HCT116 (cell line): Measurements from ENCODE around the gene MVK. TPM values are rescaled to one million over a fixed set of nuclear protein-coding genes. Genes with fewer than 3 reads are reported as not detected.

Source experiments
- ATAC-seq: fragments of 200-7000 bp; cut with Tn5 transposase; 2 replicates; pipeline ENCODE4 v1.9.1; 2020; ENCODE audit warnings: mild to moderate bottlenecking, moderate library complexity
- BruUV-seq: library from RNA; stranded (reverse); fragments of 400-500 nt; replicated peaks from 2 replicates; lab custom pipeline; 2021; lab: Mats Ljungman, UMichigan
- CTCF ChIA-PET: fragments of 300-600 bp; sonication (Branson Sonifier 250); formaldehyde crosslinking; loops from one replicate; lab custom pipeline; 2021; ENCODE audit warnings: antibody characterized with exemption; lab: Charles Lee
- POLR2A ChIA-PET: fragments of 300-600, 350-600 bp; sonication (Branson Sonifier 250); formaldehyde crosslinking; loops from one replicate; lab custom pipeline; 2021; ENCODE audit warnings: antibody characterized with exemption; lab: Charles Lee
- RAD21 ChIA-PET, 2 experiments: fragments of 300-600 bp; sonication (Branson Sonifier 250); formaldehyde crosslinking; loops; one replicate each; lab custom pipeline; 2023; ENCODE audit warnings: low total read pairs in 2 of 2; ENCODE audit not compliant: uncharacterized antibody in 2 of 2, unreplicated experiment in 2 of 2, low non-redundant PET in 1 of 2; lab: Charles Lee
- DNase-seq: peaks from one replicate; pipeline ENCODE4 v3.0.0-alpha.2; 2010; ENCODE audit warnings: low read depth, low spot score
- H2AFZ ChIP-seq: fragments of 200-600 bp; shearing (Covaris generic), sonication (generic); 2 replicates; pipeline ENCODE4 v1.6.1; 2017; ENCODE audit warnings: low read depth, mixed run types, mixed read lengths, antibody characterized with exemption, low read length; ENCODE audit not compliant: poor library complexity, severe bottlenecking
- H3K27ac ChIP-seq: 2 replicates; pipeline ENCODE4 v1.5.1; 2012; ENCODE audit warnings: low read depth, low read length
- H3K27me3 ChIP-seq: fragments of 200-600 bp; sonication (generic); 2 replicates; pipeline ENCODE4 v1.6.1; 2016; ENCODE audit warnings: mixed run types, low read length, mixed read lengths; ENCODE audit not compliant: insufficient read depth
- H3K36me3 ChIP-seq, 2 experiments: fragments of 200-500 bp in 1 of 2; fragments of 200-600 bp in 1 of 2; sonication (Bioruptor generic) in 1 of 2; sonication (generic) in 1 of 2; 2 replicates each; pipeline versions ENCODE4 v1.5.1 to v1.6.1; 2014 to 2016; ENCODE audit warnings: low read length in 2 of 2, inconsistent platforms in 1 of 2, mixed read lengths in 1 of 2, mixed run types in 1 of 2; ENCODE audit not compliant: insufficient read depth in 2 of 2, control insufficient read depth in 1 of 2
- H3K4me1 ChIP-seq, 2 experiments: fragments of 200-600 bp in 1 of 2; sonication (generic) in 1 of 2; 2 replicates each; pipeline versions ENCODE4 v1.5.1 to v1.6.1; 2012 to 2017; ENCODE audit warnings: low read length in 2 of 2, inconsistent platforms in 1 of 2, mild to moderate bottlenecking in 1 of 2, mixed read lengths in 1 of 2, mixed run types in 1 of 2, moderate library complexity in 1 of 2; ENCODE audit not compliant: insufficient read depth in 2 of 2, control insufficient read depth in 1 of 2
- H3K4me2 ChIP-seq: fragments of 200-600 bp; sonication (generic); 2 replicates; pipeline ENCODE4 v1.6.1; 2017; ENCODE audit warnings: mixed run types, low read length, mixed read lengths
- H3K4me3 ChIP-seq, 2 experiments: fragments of 200-600 bp in 1 of 2; sonication (generic) in 1 of 2; replicated peaks in 1 of 2; 2 replicates each; pipeline ENCODE4 v1.5.1; 2011 to 2016; ENCODE audit warnings: low read length in 2 of 2, control low read depth in 1 of 2, low read depth in 1 of 2, mild to moderate bottlenecking in 1 of 2, mixed read lengths in 1 of 2, mixed run types in 1 of 2
- H3K79me2 ChIP-seq: fragments of 200-600 bp; sonication (generic); 2 replicates; pipeline ENCODE4 v1.6.1; 2017; ENCODE audit warnings: mild to moderate bottlenecking, mixed run types, low read length, moderate library complexity, mixed read lengths; ENCODE audit not compliant: insufficient read depth
- H3K9ac ChIP-seq: fragments of 200-600 bp; sonication (generic); 2 replicates; pipeline ENCODE4 v1.6.1; 2016; ENCODE audit warnings: low read length, mixed read lengths
- H3K9me2 ChIP-seq: fragments of 200-600 bp; sonication (generic), shearing (Covaris generic); 2 replicates; pipeline ENCODE4 v1.6.1; 2017; ENCODE audit warnings: mixed run types, mild to moderate bottlenecking, moderate library complexity; ENCODE audit not compliant: insufficient read depth
- H3K9me3 ChIP-seq, 2 experiments: fragments of 200-500 bp in 1 of 2; fragments of 200-600 bp in 1 of 2; sonication (Bioruptor generic) in 1 of 2; sonication (generic) in 1 of 2; 2 replicates each; pipeline ENCODE4 v1.6.1; 2014 to 2017; ENCODE audit warnings: low read length in 2 of 2, mixed read lengths in 2 of 2, inconsistent platforms in 1 of 2, low read depth in 1 of 2, mild to moderate bottlenecking in 1 of 2, mixed run types in 1 of 2, moderate library complexity in 1 of 2; ENCODE audit not compliant: control insufficient read depth in 1 of 2, insufficient read depth in 1 of 2
- H4K20me1 ChIP-seq: fragments of 200-600 bp; sonication (generic), shearing (Covaris generic); 2 replicates; pipeline ENCODE4 v1.6.1; 2017; ENCODE audit warnings: mixed run types, mild to moderate bottlenecking, moderate library complexity; ENCODE audit not compliant: insufficient read depth
- ATF3 ChIP-seq: IDR thresholded peaks from 2 replicates; pipeline ENCODE4 v1.6.1; 2012
- CEBPB ChIP-seq: IDR thresholded peaks from 2 replicates; pipeline ENCODE4 v1.6.1; 2012; ENCODE audit warnings: low read depth
- ELF1 ChIP-seq: IDR thresholded peaks from 2 replicates; pipeline ENCODE4 v1.6.1; 2012; ENCODE audit warnings: low read depth, borderline replicate concordance
- EZH2 ChIP-seq: fragments of 200-600 bp; sonication (generic); IDR thresholded peaks from 2 replicates; pipeline ENCODE4 v1.6.1; 2017; ENCODE audit warnings: antibody characterized with exemption, mixed run types
- FOSL1 ChIP-seq: IDR thresholded peaks from 2 replicates; pipeline ENCODE4 v1.6.1; 2012; ENCODE audit warnings: low read depth
- JUND ChIP-seq: IDR thresholded peaks from 2 replicates; pipeline ENCODE4 v1.6.1; 2012
- POLR2A ChIP-seq: IDR thresholded peaks from 2 replicates; pipeline ENCODE4 v1.7.0; 2011; ENCODE audit warnings: borderline replicate concordance; ENCODE audit not compliant: insufficient read depth, insufficient read length; ENCODE audit errors: extremely low read depth
- POLR2AphosphoS5 ChIP-seq: IDR thresholded peaks from 2 replicates; pipeline ENCODE4 v1.6.1; 2011; ENCODE audit warnings: mild to moderate bottlenecking, low read depth, low read length, moderate library complexity
- SIN3A ChIP-seq: IDR thresholded peaks from 2 replicates; pipeline ENCODE4 v1.6.1; 2012; ENCODE audit warnings: low read depth
- ZNF274 ChIP-seq: fragments of 200-500 bp; sonication (Bioruptor generic); IDR thresholded peaks from 2 replicates; pipeline ENCODE4 v1.6.1; 2014; ENCODE audit warnings: mild to moderate bottlenecking, low read depth, low read length, inconsistent platforms
- intact Hi-C: fragments of 100-400 bp; cut with micrococcal nuclease; formaldehyde crosslinking; loops from 2 replicates; pipeline ENCODE4 v1.10.0; 2022
- total RNA-seq: library from RNA; stranded (reverse); gene quantifications from one replicate; pipeline ENCODE4 v1.2.1, GENCODE V29; 2021; ENCODE audit not compliant: unreplicated experiment
- TF ChIP-seq, protein P1 (sequence below): IDR thresholded peaks from 2 replicates; pipeline ENCODE4 v1.6.1; 2012; ENCODE audit warnings: low read depth

Gene MVK
- total RNA-seq, 1 experiment from 2014 or later: 17.3 TPM

GRCh38 chr12:109610523-109610922 lies 36.9 kb downstream of the MVK start:
- H3K27ac ChIP-seq: no peak overlapping the region
- H4K20me1 ChIP-seq: no peaks in the 10 kb centered on the region
- no peak overlapping the region for H2AFZ ChIP-seq
- POLR2A ChIA-PET: no interaction called here
- intact Hi-C loops: no loop called here
- H3K36me3 ChIP-seq: no peaks in the 10 kb centered on the region
- H3K9me3 ChIP-seq: no peaks in the 10 kb centered on the region
- no peaks in the 10 kb centered on the region for H3K79me2 ChIP-seq
- CTCF ChIA-PET: no interaction called here
- ATAC-seq (no peak), DNase-seq (no peak)
- H3K27me3 ChIP-seq: peaks cover 4% of the 10 kb centered on the region; the same call in 1 of the 2 replicates
- BruUV-seq: no TSS peak
- no peaks in the 10 kb centered on the region for H3K9me2 ChIP-seq
- no peak overlapping the region for H3K4me3 ChIP-seq
- no peaks in the 10 kb centered on the region for H3K4me1 ChIP-seq
- H3K9ac ChIP-seq: no peak overlapping the region
- RAD21 ChIA-PET: interaction anchor here in 1 of 2 experiments (0.6 kb wide), 1 partner anchor 16 kb away, joined by 3 read pairs; no protein-coding TSS in a partner anchor
- no peak overlapping the region for H3K4me2 ChIP-seq
- TF ChIP-seq EZH2: no peak
- TF ChIP-seq ATF3: no peak
- no peak for TF ChIP-seq POLR2AphosphoS5
- TF ChIP-seq FOSL1: no peak
- TF ChIP-seq, protein P1, sequence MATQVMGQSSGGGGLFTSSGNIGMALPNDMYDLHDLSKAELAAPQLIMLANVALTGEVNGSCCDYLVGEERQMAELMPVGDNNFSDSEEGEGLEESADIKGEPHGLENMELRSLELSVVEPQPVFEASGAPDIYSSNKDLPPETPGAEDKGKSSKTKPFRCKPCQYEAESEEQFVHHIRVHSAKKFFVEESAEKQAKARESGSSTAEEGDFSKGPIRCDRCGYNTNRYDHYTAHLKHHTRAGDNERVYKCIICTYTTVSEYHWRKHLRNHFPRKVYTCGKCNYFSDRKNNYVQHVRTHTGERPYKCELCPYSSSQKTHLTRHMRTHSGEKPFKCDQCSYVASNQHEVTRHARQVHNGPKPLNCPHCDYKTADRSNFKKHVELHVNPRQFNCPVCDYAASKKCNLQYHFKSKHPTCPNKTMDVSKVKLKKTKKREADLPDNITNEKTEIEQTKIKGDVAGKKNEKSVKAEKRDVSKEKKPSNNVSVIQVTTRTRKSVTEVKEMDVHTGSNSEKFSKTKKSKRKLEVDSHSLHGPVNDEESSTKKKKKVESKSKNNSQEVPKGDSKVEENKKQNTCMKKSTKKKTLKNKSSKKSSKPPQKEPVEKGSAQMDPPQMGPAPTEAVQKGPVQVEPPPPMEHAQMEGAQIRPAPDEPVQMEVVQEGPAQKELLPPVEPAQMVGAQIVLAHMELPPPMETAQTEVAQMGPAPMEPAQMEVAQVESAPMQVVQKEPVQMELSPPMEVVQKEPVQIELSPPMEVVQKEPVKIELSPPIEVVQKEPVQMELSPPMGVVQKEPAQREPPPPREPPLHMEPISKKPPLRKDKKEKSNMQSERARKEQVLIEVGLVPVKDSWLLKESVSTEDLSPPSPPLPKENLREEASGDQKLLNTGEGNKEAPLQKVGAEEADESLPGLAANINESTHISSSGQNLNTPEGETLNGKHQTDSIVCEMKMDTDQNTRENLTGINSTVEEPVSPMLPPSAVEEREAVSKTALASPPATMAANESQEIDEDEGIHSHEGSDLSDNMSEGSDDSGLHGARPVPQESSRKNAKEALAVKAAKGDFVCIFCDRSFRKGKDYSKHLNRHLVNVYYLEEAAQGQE: no peak
- TF ChIP-seq ZNF274: no peak
- TF ChIP-seq POLR2A: no peak
- no peak for TF ChIP-seq ELF1
- no peak for TF ChIP-seq CEBPB
- no peak for TF ChIP-seq SIN3A
- no peak for TF ChIP-seq JUND
